HG03280 (cell line): ENCODE measurements around the gene TUBA8.
"Not testable (repeated sequence)": the region's sequence is repeated elsewhere in the genome, so short reads cannot be mapped to it uniquely, and the experiment has no call there.

ENCODE experiments used
- ATAC-seq: cut with Tn5 transposase; IDR thresholded peaks from one replicate; pipeline ENCODE4 v1.9.1; 2021; ENCODE audit warnings: mild to moderate bottlenecking, moderate library complexity; ENCODE audit not compliant: unreplicated experiment

Gene TUBA8

DNA sequence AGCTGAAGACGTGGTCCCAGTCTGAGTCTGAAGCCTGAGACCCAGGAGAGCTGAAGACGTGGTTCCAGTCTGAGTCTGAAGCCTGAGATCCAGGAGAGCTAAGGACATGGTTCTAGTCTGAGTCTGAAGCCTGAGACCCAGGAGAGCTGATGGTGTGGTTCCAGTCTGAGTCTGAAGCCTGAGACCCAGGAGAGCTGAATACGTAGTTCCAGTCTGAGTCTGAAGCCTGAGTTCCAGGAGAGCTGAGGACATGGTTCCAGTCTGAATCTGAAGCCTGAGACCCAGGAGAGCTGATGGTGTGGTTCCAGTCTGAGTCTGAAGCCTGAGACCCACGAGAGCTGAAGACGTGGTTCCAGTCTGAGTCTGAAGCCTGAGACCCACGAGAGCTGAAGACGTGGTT is 4.6 kb upstream of the TUBA8 start:
- not testable (repeated sequence) for ATAC-seq

DNA sequence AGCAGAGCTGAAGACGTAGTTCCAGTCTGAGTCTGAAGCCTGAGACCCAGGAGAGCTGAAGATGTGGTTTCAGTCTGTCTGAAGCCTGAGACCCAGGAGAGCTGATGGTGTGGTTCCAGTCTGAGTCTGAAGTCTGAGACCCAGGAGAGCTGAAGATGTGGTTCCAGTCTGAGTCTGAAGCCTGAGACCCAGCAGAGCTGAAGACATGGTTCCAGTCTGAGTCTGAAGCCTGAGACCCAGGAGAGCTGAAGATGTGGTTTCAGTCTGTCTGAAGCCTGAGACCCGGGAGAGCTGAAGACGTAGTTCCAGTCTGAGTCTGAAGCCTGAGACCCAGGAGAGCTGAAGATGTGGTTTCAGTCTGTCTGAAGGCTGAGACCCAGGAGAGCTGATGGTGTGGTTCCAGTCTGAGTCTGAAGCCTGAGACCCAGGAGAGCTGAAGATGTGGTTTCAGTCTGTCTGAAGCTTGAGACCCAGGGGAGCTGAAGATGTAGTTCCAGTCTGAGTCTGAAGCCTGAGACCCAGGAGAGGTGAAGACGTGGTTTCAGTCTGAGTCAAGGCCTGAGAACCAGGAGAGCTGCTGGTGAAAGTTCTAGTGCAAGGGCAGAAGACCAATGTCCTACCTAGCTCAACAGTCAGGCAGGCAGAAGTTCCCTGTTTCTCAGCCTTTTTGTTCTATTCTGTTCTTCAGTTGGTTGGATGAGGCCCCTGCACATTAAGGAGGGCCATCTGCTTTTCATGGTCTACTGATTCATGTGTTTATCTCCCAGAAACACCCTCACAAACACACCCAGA is 3.9 kb upstream of the TUBA8 start:
- ATAC-seq, result not testable (repeated sequence)

- ATAC-seq, result no peak
Measured at GRCh38 chr22:18108187-18108586, 2.4 kb upstream of the TUBA8 start.

DNA sequence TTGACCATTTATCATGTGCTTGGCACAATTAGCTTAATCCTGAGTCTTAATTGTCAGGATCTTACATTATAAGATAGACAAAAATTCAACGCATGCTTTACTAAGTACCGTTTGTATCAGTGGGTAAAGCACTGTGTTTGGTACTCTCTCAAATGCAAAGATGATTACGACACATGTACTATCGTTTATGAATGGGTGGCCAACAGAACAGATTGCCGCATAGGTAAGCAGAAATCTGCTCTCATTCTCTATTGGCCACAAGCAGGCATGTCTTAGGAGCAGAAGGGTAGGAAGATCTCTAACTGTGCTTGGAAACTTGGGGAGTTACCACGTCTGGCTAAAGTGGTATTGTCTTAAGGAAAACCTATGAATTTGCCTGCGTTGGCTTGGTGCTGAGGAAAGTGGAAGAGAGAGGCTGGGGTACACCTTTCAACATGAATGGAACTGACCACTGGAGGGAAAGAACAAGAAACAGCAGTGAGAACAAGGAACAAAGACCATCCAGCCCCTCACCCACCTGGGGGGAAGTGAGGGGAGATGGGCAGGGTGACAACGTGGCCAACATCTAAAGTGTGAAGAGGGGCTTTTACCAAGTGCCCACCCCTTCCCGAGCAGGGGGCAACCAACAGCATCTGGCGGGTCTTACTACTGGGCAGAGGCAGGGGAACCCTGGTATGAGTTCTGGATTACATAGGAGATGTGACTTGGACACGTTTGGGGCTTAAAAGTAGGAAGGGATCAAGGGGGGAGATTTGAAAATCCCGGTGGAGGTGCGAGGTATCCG is 1.0 kb upstream of the TUBA8 start:
- ATAC-seq, result no peak

DNA sequence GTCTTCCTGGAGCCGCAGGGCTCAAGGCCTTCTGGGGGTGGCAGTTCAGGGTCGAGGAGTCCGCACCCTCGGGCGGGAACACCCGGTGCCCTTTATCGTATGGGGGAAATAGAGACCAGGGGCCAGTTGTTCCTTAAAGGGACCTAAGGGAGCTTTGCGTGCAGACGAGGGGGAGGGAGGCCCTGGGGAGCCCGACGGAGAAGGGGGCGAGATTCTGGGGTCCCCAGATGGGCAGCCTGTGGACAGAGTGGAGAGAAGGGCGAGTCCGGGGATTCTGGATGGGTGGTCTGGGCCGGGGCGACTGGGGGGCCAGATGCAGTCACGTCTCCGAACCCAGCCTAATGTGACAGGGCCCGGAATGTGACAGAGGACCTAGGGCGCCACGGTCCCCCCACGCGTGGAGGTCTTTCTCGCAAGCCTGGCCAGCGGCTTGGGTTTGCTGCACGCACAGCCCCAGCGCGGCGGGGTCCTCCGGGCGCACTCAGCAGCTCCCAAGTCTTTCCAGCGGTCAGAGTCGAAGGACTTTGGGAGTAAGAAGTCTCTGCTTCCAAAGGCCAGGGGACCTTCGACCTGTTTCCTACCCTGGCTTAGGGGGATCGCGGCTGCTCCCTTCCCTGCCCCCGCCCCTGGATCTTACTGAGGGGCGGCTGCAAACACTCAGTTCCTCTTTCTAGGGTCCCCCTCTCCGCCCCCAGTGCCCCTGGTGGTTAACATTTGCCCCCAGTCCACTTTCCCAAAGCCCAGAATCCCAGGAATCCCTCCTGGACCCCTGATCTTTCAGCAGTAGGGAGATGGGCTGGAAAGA is 547 bp downstream of the TUBA8 start:
- ATAC-seq, result no peak

- no peak for ATAC-seq
Measured at GRCh38 chr22:18111759-18112330, 1.2 kb downstream of the TUBA8 start.

GRCh38 chr22:18112440-18112839 is 1.8 kb downstream of the TUBA8 start:
- no peak for ATAC-seq

- no peak for ATAC-seq
Measured at GRCh38 chr22:18113680-18114394, 3.2 kb downstream of the TUBA8 start.

DNA sequence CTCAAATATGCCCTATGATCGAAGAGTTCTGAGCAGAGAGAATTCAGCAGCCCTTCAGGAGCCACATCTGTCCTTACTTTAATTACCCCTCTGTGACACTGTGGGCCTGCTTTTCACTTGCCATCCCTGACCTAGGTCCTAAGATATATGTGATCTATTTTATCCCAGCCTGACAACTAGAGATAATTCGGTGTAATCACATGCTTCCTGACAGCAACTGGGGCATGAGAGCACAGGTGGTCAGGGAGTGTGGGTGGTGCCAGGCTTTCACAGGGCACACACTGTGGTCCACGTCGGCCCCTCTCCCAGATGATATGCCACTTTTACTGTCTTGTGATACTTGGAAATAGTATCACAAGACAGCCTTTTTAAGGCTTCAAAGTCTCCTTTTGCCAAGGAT is 3.9 kb downstream of the TUBA8 start:
- ATAC-seq, result no peak

GRCh38 chr22:18114976-18115652 is 4.5 kb downstream of the TUBA8 start:
- ATAC-seq, result no peak

DNA sequence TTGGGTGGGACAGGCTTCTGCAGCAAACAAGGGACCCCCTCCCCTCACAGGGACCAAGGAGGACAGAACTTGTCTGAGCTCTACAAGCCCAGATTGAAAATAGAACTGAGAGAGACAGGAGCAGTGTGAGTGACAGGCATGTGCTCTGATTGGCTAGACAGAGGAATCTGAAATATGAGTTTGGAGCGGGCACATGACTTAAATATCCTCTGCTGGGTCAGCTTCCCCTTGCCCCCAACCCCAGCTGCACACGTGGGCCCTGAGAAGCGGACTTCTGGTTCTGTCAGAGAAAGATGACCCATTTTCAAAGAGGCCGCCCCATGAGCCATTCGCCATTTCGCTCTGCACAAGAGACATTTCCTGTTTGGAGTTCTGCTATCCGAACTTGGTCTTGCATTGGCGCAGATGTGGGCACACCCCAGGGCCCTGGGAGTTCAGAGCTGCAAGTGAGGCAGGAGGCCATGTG is 5.3 kb downstream of the TUBA8 start:
- no peak for ATAC-seq

- no peak for ATAC-seq
Measured at GRCh38 chr22:18116634-18117033, 6.0 kb downstream of the TUBA8 start.

GRCh38 chr22:18118345-18118915 is 7.8 kb downstream of the TUBA8 start:
- ATAC-seq, result no peak

DNA sequence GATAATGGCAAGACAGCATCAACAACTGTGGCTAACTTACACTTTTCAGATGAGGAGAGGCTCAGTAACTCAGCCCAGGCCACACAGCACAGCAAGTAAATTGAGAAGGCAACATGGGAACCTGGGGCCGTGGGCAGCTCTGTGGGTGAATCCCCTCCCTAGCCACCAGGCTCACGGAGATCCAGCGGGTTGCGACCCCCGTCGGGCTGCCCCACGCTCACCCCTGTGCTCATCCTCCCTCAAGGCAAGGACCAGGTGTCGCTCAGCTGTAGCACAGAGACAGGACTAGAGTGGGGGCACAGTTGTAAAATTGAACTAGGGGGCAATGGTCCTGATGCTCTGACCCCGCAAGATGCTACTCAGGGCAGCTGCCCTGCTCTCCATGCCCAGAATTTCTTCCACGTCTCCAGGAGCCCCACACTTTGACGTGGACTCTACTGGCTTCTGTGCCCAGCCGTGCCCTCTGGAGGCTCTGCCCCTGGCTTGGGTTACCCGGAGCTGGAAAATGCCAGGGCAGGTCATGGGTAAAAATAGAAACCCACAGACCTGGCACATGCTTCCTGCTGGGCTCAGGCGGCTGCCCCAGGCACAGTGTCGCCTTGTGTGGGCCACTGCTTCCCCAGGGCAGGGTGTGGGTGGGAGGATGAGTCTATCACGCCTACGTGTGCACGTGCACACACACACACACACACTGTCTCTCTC is 9.0 kb downstream of the TUBA8 start:
- no peak for ATAC-seq

GRCh38 chr22:18120857-18121256 is 10.2 kb downstream of the TUBA8 start:
- ATAC-seq, result no peak

DNA sequence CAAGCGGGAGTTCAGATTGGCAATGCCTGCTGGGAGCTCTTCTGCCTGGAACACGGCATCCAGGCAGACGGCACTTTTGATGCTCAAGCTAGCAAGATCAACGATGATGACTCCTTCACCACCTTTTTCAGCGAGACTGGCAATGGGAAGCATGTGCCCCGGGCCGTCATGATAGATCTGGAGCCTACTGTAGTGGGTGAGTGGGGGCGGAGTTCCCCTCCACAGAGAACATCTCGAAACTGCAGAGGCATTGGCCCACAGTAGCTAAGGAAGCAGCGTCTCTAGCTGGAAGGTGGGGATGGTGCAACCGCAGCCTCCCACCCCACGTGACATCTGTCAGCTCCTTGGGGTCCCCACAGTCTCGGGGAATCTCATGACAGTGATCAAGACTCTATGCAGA is 10.9 kb downstream of the TUBA8 start:
- ATAC-seq, result no peak

- ATAC-seq, result no peak
Measured at GRCh38 chr22:18121954-18122554, 11.4 kb downstream of the TUBA8 start.

DNA sequence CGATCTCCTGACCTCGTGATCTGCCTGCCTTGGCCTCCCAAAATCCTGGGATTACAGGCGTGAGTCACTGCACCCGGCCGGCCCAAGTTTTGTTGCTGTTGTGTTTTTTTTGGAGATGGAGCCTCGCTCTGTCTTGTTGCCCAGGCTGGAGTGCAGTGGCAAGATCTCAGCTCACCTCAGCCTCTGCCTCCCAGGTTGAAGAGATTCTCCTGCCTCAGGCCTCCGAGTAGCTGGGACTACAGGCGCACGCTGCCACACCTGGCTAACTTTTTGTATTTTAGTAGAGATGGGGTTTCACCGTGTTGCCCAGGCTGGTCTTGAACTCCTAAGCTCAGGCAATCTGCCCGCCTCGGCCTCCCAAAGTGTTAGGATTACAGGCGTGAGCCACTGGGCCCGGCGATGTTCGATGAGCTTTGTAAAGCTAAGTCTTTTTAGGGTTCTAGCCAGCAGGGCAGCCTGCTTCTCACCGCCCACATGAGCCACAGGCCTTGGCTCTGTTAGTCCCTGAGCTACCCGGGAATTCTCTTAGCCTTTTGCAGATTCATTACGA is 12.9 kb downstream of the TUBA8 start:
- not testable (repeated sequence) for ATAC-seq
